C1 segment of cervical spinal cord (tissue), 14 donors: ENCODE results near the gene HAND1.

Experiments
- DNase-seq, 14 donors: peaks; one replicate each; lab custom pipeline; 2025; lab: John Stamatoyannopoulos, UW

HAND1 gene

GRCh38 chr5:154459015-154459414 lies 19.0 kb downstream of the HAND1 start:
- DNase-seq: no peak

DNA sequence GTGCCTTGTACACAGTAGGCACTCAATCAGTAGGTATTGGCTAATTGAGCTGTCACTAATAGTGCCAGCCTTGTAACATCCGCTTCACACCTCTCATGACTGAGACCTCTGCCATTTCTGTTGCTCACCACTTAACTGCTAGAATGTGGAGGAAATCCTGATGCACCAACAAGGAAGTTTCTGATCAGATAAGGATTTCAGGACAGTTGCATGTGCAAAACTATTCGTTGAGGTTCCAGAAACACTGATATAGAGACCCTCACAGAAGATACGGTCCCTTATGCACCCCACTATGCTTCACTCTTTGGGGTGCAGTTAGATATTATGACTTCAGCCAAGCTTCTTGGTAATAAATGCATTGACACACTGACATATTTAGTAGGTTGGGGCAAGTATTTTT lies 21.5 kb downstream of the HAND1 start:
- no peak for DNase-seq

- no peak for DNase-seq
Observed at GRCh38 chr5:154455585-154455984, 22.4 kb downstream of the HAND1 start.

DNA sequence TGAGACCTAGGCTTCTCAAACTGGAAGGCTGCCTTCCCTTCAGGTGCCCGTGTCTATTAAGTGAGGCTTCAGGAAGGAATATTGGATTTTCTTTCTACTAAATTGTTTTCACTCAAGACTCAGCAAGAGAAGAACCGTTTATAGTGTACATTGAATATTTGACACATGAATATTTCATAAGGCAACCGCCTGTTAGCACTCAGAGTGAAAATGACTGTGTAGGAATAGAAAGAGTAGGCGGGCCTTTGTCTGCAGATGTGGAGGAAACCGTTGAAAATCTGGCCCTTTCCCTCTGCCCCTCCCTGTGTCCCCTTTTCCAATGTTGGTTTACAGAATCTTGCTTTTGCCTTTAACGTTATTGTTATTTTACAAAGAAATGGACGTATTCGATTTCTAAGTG lies 26.1 kb downstream of the HAND1 start:
- DNase-seq: no peak

DNA sequence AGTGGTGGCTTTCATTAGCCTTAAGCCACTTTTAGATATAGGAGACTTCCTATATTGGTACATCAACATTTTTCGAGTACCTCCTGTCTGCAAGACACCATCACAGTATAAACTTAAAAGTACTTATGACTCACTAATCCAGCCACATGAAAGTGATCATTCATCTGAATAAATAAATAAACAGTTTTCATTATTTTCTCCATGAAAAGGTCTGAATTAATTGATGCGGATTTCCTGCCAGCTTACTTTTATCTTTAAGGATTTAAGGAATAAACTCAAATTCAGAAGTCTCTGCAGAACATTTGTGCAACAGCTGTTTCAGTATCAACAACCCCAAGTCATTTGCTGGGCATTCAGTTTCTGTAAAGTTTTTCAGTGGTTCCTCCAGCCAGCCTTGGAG lies 28.2 kb downstream of the HAND1 start:
- no peak for DNase-seq

DNA sequence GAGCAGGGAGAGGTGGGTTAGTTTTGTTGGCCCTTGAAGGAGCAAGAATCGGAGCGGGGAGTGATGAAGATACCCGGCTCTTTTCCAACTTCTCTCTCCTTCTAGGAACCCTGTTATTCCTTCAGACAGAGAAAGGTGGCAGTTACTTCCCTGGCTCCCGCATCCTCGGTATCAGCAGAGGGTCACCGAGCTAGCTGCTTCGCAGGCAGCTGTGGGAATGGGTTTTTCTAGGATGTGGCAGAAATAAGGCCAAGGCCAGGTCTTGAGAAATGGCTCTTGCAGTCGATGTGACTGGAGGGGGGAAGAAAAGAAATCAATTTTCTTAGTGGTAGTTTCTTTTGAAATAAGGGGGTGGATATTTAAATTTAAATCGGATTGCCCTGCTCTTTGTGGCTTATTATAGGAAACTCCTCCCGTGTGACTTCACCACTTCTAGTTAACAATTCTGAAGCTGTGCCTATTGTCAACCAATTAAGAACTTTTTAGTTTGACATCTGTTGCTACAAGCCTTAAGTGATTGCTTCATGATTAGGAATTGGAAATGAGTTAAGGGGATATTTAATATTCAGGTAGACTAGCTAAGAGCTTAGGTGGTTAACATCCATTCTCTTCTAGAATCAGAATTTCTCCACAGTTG lies 30.8 kb downstream of the HAND1 start:
- DNase-seq: peak in 1 of 14 donors; percentile 45

DNA sequence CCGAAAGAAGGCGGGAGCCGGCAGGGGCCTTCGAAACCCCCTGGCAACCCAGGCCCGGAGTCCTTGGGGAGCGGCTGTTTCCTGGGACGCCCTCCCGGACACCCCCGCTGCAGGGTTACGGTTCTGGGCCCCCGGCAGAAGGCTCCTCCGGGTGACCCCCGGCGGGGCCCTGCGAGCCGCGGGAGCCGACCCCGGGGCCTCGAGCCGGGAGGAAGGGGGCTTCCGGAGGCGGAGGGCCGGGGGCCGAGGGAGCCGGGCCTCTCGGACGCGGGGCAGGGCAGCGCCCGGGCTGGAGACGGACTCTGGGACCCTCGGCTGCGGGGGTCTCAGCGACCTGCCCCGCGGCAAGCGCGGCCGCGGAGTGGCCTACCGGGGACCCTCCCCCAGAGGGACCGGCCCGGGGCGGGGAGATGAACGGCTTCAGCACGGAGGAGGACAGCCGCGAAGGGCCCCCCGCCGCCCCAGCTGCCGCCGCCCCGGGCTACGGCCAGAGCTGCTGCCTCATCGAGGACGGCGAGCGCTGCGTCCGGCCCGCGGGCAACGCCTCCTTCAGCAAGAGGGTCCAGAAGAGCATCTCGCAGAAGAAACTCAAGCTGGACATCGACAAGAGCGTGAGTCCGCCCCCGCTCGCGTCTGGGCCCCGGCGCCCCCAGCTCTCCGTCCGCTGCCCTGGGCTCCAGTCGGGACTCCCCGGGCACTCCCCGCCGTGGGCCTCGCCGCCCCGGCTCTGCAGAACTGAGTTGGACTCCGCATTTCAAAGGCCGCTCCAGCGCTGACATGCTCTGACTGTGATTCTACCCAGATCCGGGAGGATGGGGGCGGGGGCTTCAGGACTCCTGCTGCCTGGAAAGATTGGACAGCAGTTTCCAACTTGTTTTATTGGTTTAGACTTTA lies 31.6 kb downstream of the HAND1 start:
- DNase-seq: peak in 12 of 14 donors; percentile 13 to 76 (median 44)

DNA sequence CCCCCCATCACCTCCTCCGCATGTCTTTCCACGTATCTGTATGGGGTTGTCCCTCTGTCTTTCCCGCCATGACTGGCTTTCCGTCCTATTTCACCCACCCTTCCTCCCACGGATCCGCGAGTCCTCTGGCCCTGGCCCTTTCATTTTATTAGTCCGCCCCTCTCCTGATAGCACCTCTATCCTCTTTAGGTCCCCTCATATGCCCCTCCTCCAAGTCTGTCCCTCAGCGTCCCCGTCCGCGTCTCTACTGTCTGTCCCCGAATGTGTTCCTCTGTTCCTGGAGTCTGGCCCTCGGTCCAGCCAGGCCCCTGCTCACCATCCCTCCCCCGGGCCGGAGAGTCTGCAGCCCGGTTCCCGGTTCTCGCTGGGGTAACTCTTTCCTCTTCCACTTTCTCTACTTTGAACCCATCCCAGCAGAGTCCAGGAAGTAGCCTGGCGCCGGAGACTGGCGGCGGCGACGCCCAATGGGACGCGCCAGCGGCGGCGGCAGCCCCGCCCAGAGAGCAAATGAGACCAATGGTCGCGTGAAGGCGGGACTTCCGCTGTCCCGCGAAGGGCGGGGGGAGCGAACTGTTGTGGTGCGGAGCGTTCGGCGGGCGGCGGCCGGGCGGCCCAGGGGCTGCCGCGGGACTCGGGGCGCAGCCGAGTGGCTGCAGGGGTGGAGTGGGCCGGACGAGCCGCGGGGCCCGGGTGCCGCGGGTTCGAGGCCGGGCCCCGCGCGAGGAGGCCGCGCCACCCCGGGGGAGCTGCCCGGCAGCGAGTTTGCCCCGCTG lies 32.4 kb downstream of the HAND1 start, which contains the start of gene SAP30L:
Gene SAP30L, plus strand, starts transcription at position 576 of the 773 bp plus-strand sequence. CDS start 608 bp downstream, outside the sequence.
- peak; percentile 40 to 96 (median 91) for DNase-seq

GRCh38 chr5:154444556-154445421 lies 33.2 kb downstream of the HAND1 start:
- peak in 8 of 14 donors; percentile 23 to 54 (median 37) for DNase-seq

DNA sequence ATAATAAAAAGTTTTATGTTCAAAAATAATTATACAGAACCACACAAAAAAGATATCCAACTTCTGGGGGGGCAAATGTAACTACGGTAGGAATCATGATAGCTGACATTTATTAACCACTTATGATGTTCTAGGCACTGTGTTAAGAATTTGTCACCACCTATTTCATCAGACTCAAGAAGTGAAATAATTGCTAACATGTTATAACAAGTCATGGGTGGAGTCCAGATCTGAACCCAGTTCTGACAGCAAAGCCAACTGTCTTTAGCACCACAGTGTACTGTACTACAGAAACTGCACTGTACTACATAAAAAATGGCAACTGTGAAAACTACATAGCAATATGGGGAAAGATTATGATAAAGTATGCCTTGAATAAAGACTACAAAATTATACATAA lies 35.2 kb downstream of the HAND1 start:
- no peak for DNase-seq

DNA sequence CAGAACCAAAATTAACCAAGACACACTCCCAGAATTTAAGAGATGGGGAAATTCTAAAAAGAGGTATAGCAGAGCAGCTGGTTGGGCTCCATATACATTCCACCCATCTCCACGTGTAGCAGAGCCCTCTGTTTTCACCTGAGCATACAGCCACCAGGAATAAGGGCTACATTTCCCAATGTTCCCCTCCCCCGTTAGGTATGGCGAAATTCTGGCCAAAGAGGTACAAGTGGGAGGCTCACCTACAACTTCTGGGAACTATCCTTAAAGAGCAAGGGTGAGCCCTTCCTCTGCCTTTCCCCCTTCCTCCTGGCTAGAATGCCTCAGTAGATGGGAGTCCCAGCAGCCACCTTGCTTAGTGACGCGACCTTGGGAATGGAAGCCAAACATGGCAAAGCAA lies 37.5 kb downstream of the HAND1 start:
- no peak for DNase-seq

- no peak for DNase-seq
Observed at GRCh38 chr5:154437281-154437965, 40.6 kb downstream of the HAND1 start.

GRCh38 chr5:154435226-154435625 lies 42.8 kb downstream of the HAND1 start:
- no peak for DNase-seq

- no peak for DNase-seq
Observed at GRCh38 chr5:154430961-154431630, 46.9 kb downstream of the HAND1 start.

- DNase-seq: no peak
Observed at GRCh38 chr5:154430466-154430865, 47.6 kb downstream of the HAND1 start.

DNA sequence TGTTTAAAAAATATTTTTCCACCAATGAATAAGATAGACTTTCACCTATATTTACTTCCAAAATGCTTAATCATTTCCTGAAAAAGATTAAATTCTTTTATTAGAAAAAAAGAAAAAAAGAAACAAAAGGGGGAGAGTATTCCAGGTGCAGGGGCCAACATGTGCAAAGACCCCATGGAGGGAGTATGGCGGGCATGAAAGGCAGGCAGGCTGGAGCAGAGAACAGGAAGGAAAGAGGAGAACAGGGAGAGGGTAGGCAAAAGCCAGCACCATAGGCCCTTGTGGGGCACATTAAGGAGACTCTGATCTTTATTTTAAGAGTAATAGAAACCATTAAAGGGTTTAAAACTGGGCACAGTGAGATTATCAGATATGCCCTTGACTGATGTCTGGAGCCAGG lies 48.7 kb downstream of the HAND1 start:
- no peak for DNase-seq

GRCh38 chr5:154428208-154428607 lies 49.8 kb downstream of the HAND1 start:
- no peak for DNase-seq
